GM12878 (cell line): Measurements from ENCODE around the gene SPINDOC. TPM values are rescaled to one million over a fixed set of nuclear protein-coding genes. Genes with fewer than 3 reads are reported as not detected.

ENCODE experiments used
- ATAC-seq: fragments of 200-7000 bp; cut with Tn5 transposase; 3 replicates; pipeline ENCODE4 v1.9.1; 2020; ENCODE audit warnings: mild to moderate bottlenecking, moderate library complexity
- BruUV-seq: library from RNA; stranded (reverse); fragments of 400-500 nt; replicated peaks from 2 replicates; lab custom pipeline; 2021; lab: Mats Ljungman, UMichigan
- CTCF ChIA-PET: fragments of 300-600 bp; sonication (Branson Sonifier 250); formaldehyde crosslinking; extraction: SDS; loops from one replicate; lab custom pipeline; 2021; ENCODE audit warnings: inconsistent platforms; lab: Yijun Ruan, JAX
- POLR2A ChIA-PET: fragments of 350-600 bp; formaldehyde crosslinking; extraction: SDS; loops from one replicate; lab custom pipeline; 2021; ENCODE audit warnings: inconsistent platforms; lab: Charles Lee
- RAD21 ChIA-PET: fragments of 300-600 bp; sonication (Branson Sonifier 250); formaldehyde crosslinking; loops from one replicate; lab custom pipeline; 2023; ENCODE audit warnings: antibody characterized with exemption; ENCODE audit not compliant: unreplicated experiment; lab: Charles Lee
- SMC1A ChIA-PET: fragments of 300-600 bp; sonication (Branson Sonifier 250); formaldehyde crosslinking; loops from one replicate; lab custom pipeline; 2023; ENCODE audit not compliant: unreplicated experiment, uncharacterized antibody; lab: Charles Lee
- DNase-seq: peaks from one replicate; pipeline ENCODE4 v3.0.0-alpha.2; 2011; ENCODE audit warnings: low read depth, low spot score
- FAIRE-seq: peaks from 3 replicates; lab custom pipeline; 2011; peaks lifted over from hg19 to GRCh38; lab: Jason Lieb, UNC
- H2AFZ ChIP-seq: 2 replicates; pipeline ENCODE4 v1.6.0; 2011; ENCODE audit warnings: low read depth, low read length, control low read depth; ENCODE audit not compliant: control insufficient read depth
- H3K27ac ChIP-seq: 2 replicates; pipeline ENCODE4 v1.5.1; 2011; ENCODE audit warnings: control low read depth; ENCODE audit not compliant: control insufficient read depth, insufficient read depth
- H3K27me3 ChIP-seq, 2 experiments: replicated peaks in 1 of 2; 2 replicates each; pipeline versions ENCODE4 v1.6.0 to v1.6.1; 2011; ENCODE audit warnings: low read length in 1 of 2; ENCODE audit not compliant: control insufficient read depth in 2 of 2, insufficient read depth in 2 of 2
- H3K36me3 ChIP-seq, 2 experiments: 2 replicates each; pipeline ENCODE4 v1.5.1; 2011; ENCODE audit warnings: low read length in 1 of 2; ENCODE audit not compliant: control insufficient read depth in 2 of 2, insufficient read depth in 2 of 2
- H3K4me1 ChIP-seq: 2 replicates; pipeline ENCODE4 v1.6.1; 2011; ENCODE audit warnings: mild to moderate bottlenecking, low read length, moderate library complexity, mixed read lengths; ENCODE audit not compliant: control insufficient read depth, insufficient read depth
- H3K4me2 ChIP-seq: 2 replicates; pipeline ENCODE4 v1.6.0; 2011; ENCODE audit warnings: control low read depth; ENCODE audit not compliant: control insufficient read depth, insufficient read depth
- H3K4me3 ChIP-seq: fragments of 200-600 bp; sonication (generic); 2 replicates; pipeline ENCODE4 v1.5.1; 2016
- H3K79me2 ChIP-seq: 2 replicates; pipeline ENCODE4 v1.6.0; 2011; ENCODE audit warnings: low read length; ENCODE audit not compliant: control insufficient read depth, insufficient read depth
- H3K9ac ChIP-seq: 2 replicates; pipeline ENCODE4 v1.8.0; 2011; ENCODE audit warnings: low read length, control low read depth, mixed read lengths; ENCODE audit not compliant: control insufficient read depth, insufficient read depth
- H3K9me3 ChIP-seq: replicated peaks from 3 replicates; pipeline ENCODE4 v1.5.1; 2011; ENCODE audit warnings: mild to moderate bottlenecking, low read length; ENCODE audit not compliant: control insufficient read depth, insufficient read depth
- H4K20me1 ChIP-seq: 2 replicates; pipeline ENCODE4 v1.6.0; 2011; ENCODE audit not compliant: control insufficient read depth, insufficient read depth
- CEBPB ChIP-seq, 2 experiments: fragments of 150-350 bp in 1 of 2; IDR thresholded peaks; 2 replicates each; pipeline ENCODE4 v1.6.1; 2012 to 2014; ENCODE audit warnings: low read depth in 2 of 2, low read length in 2 of 2, borderline replicate concordance in 1 of 2, inconsistent platforms in 1 of 2
- ETV6 ChIP-seq, 2 experiments: fragments of 450-650 bp in 1 of 2; IDR thresholded peaks in 1 of 2; conservative IDR thresholded peaks in 1 of 2; 2 replicates each; pipeline ENCODE4 v1.6.1; 2014; ENCODE audit warnings: antibody characterized with exemption in 1 of 2, borderline replicate concordance in 1 of 2, low read depth in 1 of 2, mild to moderate bottlenecking in 1 of 2, moderate library complexity in 1 of 2
- POLR2A ChIP-seq: IDR thresholded peaks from 2 replicates; pipeline ENCODE4 v1.6.1; 2011; ENCODE audit warnings: low read depth, mild to moderate bottlenecking, low read length
- ZNF217 ChIP-seq: fragments of 450-650 bp; IDR thresholded peaks from 2 replicates; pipeline ENCODE4 v1.6.1; 2017; ENCODE audit warnings: antibody characterized with exemption, mild to moderate bottlenecking
- WGBS: methylation state at CpG from one replicate; pipeline ENCODE4 v1.1.6; 2016; ENCODE audit warnings: low lambda C conversion rate; ENCODE audit not compliant: insufficient replicate concordance, insufficient coverage; ENCODE audit errors: missing lambda C conversion rate; 5-methylcytosine and 5-hydroxymethylcytosine counted together
- in situ Hi-C: fragments of 300-500 bp; cut with MboI; formaldehyde crosslinking; loops from 9 replicates; pipeline ENCODE4 v1.14.3; 2018; ENCODE audit warnings: mixed read lengths
- intact Hi-C: fragments of 100-400 bp; cut with micrococcal nuclease; formaldehyde crosslinking; loops from one replicate; pipeline ENCODE4 v1.14.2; 2022; ENCODE audit not compliant: unreplicated experiment
- polyA plus RNA-seq, 11 experiments: library from polyadenylated mRNA; depleted of rRNA in 4 of 11; unstranded in 6 of 11; stranded (reverse) in 5 of 11; fragments of >200 nt; fragmentation: Nextera tagmentation in 4 of 11; fragmentation: Illumina TruSeq in 1 of 11; extraction: Ambion mirVana in 4 of 11; extraction: Trizol in 1 of 11; gene quantifications; 1 replicate in 1 of 11; 2 replicates in 10 of 11; pipeline versions ENCODE4 v1.2.1 to v1.2.3, GENCODE V29; 2011 to 2016; ENCODE audit warnings: inconsistent platforms in 2 of 11, missing spikeins in 2 of 11, low read depth in 1 of 11
- total RNA-seq, 4 experiments: library from RNA; depleted of rRNA in 3 of 4; stranded (reverse); fragments of >200 nt in 3 of 4; fragmentation: Illumina TruSeq in 1 of 4; extraction: Trizol in 1 of 4; gene quantifications; 2 replicates each; pipeline versions ENCODE4 v1.2.1 to v1.2.3, GENCODE V29; 2013 to 2021
- TF ChIP-seq, protein P1 (sequence below): IDR thresholded peaks from 2 replicates; pipeline ENCODE4 v1.6.1; 2011; ENCODE audit warnings: low read depth, low read length, improper control_type of control experiment, borderline replicate concordance
- TF ChIP-seq, protein P2 (sequence below): IDR thresholded peaks from 2 replicates; pipeline ENCODE4 v1.6.1; 2011; ENCODE audit warnings: borderline replicate concordance, low read depth, mild to moderate bottlenecking, moderate library complexity, low read length; ENCODE audit not compliant: insufficient read depth, poor library complexity, severe bottlenecking

Gene SPINDOC
- total and polyA plus RNA-seq, 10 of the 15 experiments (the other 5 are each of a cell fraction or from before 2014, with no cell fraction given) = 0.88 to 38.2 (median 16.9) TPM

DNA sequence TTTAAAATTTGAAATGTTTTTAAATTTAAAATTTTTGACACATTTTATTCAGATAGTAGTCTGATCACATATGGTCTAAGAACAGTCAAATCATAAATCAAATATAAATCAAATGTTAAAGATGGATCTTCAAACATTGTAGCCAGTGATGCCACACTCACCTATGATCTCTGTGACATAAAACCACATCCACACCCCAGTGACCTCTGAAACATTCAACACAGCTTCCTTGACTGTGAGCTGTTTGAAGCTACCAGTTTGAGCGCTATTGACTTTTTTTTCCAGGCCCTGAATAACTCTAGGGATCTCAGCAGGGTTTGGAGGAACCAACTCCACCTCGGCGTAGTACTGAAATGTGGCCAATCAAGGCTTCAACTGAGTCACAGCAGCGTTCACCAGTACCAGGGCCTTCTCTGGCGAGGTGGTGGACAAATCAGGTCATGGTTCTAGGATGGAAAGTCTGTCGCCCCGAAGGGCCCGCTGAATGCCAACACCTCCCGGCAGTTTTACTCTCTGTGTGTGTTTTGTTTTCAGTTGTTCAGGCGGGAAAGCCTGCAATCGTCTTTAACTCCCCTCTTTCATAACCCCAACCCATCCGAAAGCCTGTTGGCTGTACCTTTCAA is 21.4 kb downstream of the SPINDOC start:
- H4K20me1 ChIP-seq = no peaks in the 10 kb centered on the region; the same call in 1 of the 2 replicates
- in situ Hi-C loops = loop anchor here (5.0 kb wide), 2 partner anchors 113 to 313 kb away; no protein-coding TSS in a partner anchor
- FAIRE-seq = no peak

DNA sequence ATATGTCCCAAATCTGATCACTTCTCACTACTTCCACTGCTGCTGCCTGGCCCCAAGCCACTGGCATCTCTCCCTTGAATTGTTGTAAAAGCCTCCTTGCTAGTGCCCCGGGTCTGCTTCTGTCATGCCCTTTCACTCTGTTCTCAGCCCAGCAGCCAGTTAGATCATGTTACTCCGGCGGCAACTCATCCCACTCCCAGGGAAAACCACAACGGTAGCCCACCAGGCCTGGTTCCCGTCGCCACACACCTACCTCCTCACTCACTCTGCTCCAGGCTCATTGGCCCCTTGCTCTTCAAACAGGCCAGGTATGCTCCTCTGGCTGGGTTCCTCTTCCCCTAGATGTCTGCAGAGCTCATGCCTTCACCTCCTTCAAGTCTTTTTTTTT is 21.9 kb downstream of the SPINDOC start:
- Histone ChIP-seq H4K20me1 (no peaks in the 10 kb centered on the region; the same call in 1 of the 2 replicates), H3K4me1 (peaks cover 17% of the 10 kb centered on the region), H3K4me2 (no peak overlapping the region), H3K9me3 (no peaks in the 10 kb centered on the region), H3K27me3 (no peaks in the 10 kb centered on the region), H3K27ac (no peak overlapping the region), H3K9ac (no peak overlapping the region), H2AFZ (no peak overlapping the region), H3K4me3 (no peak overlapping the region), H3K36me3 (no peaks in the 10 kb centered on the region), H3K79me2 (peaks cover 14% of the 10 kb centered on the region)
- in situ Hi-C loops = loop anchor here (5.0 kb wide), 2 partner anchors 112 to 312 kb away; no protein-coding TSS in a partner anchor
- ChIA-PET CTCF (interaction anchor here (1.4 to 8.5 kb wide), 8 partner anchors 26 to 314 kb away, joined by 5 to 271 read pairs (median 36); partner anchors contain the start of gene ZFTA), POLR2A (interaction anchor here (0.6 kb wide), 2 partner anchors 46 to 137 kb away, joined by 3 read pairs; no protein-coding TSS in a partner anchor), RAD21 (interaction anchor here (1.8 to 7.1 kb wide), 2 partner anchors 109 to 313 kb away, joined by 4 to 101 read pairs; no protein-coding TSS in a partner anchor), SMC1A (interaction anchor here (10.8 to 18.4 kb wide), 2 partner anchors 29 to 112 kb away, joined by 153 to 234 read pairs; no protein-coding TSS in a partner anchor)
- no peak for DNase-seq
- no peak for ATAC-seq
- intact Hi-C loops = loop anchor here (5.0 kb wide), 1 partner anchor 68 kb away; the partner anchor contains the start of gene ZFTA
- 97% methylated on average over 6 of the region's 6 CpGs for WGBS
- TF ChIP-seq CEBPB (IDR thresholded peaks at IDR 0.05; ENCODE audit: borderline replicate concordance in 1 of 2, low read depth in 2 of 2, low read length in 2 of 2) = no peak
- no peak for TF ChIP-seq POLR2A
- no peak for TF ChIP-seq ETV6 (conservative IDR thresholded peaks at IDR 0.05 in 1 of 2, IDR thresholded peaks at IDR 0.05 in 1 of 2; ENCODE audit: borderline replicate concordance in 1 of 2, low read depth in 1 of 2)
- TF ChIP-seq, protein P1, sequence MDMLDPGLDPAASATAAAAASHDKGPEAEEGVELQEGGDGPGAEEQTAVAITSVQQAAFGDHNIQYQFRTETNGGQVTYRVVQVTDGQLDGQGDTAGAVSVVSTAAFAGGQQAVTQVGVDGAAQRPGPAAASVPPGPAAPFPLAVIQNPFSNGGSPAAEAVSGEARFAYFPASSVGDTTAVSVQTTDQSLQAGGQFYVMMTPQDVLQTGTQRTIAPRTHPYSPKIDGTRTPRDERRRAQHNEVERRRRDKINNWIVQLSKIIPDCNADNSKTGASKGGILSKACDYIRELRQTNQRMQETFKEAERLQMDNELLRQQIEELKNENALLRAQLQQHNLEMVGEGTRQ = no peak
- TF ChIP-seq, protein P2, sequence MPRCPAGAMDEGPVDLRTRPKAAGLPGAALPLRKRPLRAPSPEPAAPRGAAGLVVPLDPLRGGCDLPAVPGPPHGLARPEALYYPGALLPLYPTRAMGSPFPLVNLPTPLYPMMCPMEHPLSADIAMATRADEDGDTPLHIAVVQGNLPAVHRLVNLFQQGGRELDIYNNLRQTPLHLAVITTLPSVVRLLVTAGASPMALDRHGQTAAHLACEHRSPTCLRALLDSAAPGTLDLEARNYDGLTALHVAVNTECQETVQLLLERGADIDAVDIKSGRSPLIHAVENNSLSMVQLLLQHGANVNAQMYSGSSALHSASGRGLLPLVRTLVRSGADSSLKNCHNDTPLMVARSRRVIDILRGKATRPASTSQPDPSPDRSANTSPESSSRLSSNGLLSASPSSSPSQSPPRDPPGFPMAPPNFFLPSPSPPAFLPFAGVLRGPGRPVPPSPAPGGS = no peak
- no TSS peak for BruUV-seq
- FAIRE-seq = no peak

More for the DNA sequence above, 21.4 kb downstream of the SPINDOC start:
- H3K79me2 ChIP-seq = peaks cover 9% of the 10 kb centered on the region
- 86% methylated on average over 12 of the region's 12 CpGs for WGBS
- RAD21 ChIA-PET = interaction anchor here (1.8 to 7.1 kb wide), 3 partner anchors 109 to 313 kb away, joined by 4 to 101 read pairs (median 7); no protein-coding TSS in a partner anchor
- H3K9me3 ChIP-seq = no peaks in the 10 kb centered on the region
- POLR2A ChIA-PET = interaction anchor here (0.6 kb wide), 1 partner anchor 46 kb away, joined by 3 read pairs; no protein-coding TSS in a partner anchor
- intact Hi-C loops = loop anchor here (5.0 kb wide), 1 partner anchor 67 kb away; the partner anchor contains the start of gene ZFTA
- ATAC-seq (no peak), DNase-seq (no peak)
- H3K27me3 ChIP-seq = no peaks in the 10 kb centered on the region
- H3K36me3 ChIP-seq = no peaks in the 10 kb centered on the region
- no TSS peak for BruUV-seq
- TF ChIP-seq ZNF217 = no peak
- no peak overlapping the region for H3K4me3 ChIP-seq
- H3K9ac ChIP-seq = no peak overlapping the region
- CTCF ChIA-PET = interaction anchor here (1.4 to 8.5 kb wide), 5 partner anchors 63 to 314 kb away, joined by 5 to 271 read pairs (median 25); partner anchors contain the start of gene ZFTA
- no peak overlapping the region for H3K4me2 ChIP-seq
- H3K4me1 ChIP-seq = peaks cover 17% of the 10 kb centered on the region
- no peak overlapping the region for H2AFZ ChIP-seq
- SMC1A ChIA-PET = interaction anchor here (1.0 to 18.4 kb wide), 5 partner anchors 14 to 268 kb away, joined by 3 to 234 read pairs (median 4); no protein-coding TSS in a partner anchor
- H3K27ac ChIP-seq = no peak overlapping the region
